Subcutaneous abdominal adipose tissue (tissue), 5 donors: ENCODE data around the gene APLN.

Source experiments
- H3K27ac ChIP-seq: one replicate; pipeline ENCODE4 v1.7.0; 2013; ENCODE audit warnings: low read depth, mild to moderate bottlenecking, inconsistent platforms, low read length, moderate library complexity
- H3K27me3 ChIP-seq, 5 donors: one replicate each; pipeline ENCODE4 v1.7.0; 2013; ENCODE audit warnings: low read length in 5 of 5, inconsistent platforms in 1 of 5; ENCODE audit not compliant: control insufficient read depth in 5 of 5, insufficient read depth in 4 of 5
- H3K36me3 ChIP-seq, 5 donors: one replicate each; pipeline ENCODE4 v1.7.0; 2013; ENCODE audit warnings: low read length in 5 of 5; ENCODE audit not compliant: control insufficient read depth in 5 of 5, insufficient read depth in 5 of 5
- H3K4me1 ChIP-seq, 5 donors: one replicate each; pipeline ENCODE4 v1.7.0; 2013; ENCODE audit warnings: low read length in 5 of 5, mild to moderate bottlenecking in 3 of 5, moderate library complexity in 1 of 5; ENCODE audit not compliant: control insufficient read depth in 5 of 5, insufficient read depth in 5 of 5
- H3K4me3 ChIP-seq, 5 donors: one replicate each; pipeline ENCODE4 v1.7.0; 2013; ENCODE audit warnings: low read length in 5 of 5, low read depth in 1 of 5
- H3K9ac ChIP-seq, 5 donors: one replicate each; pipeline ENCODE4 v1.7.0; 2013; ENCODE audit warnings: low read length in 5 of 5, mild to moderate bottlenecking in 4 of 5, moderate library complexity in 3 of 5
- H3K9me3 ChIP-seq, 5 donors: one replicate each; pipeline ENCODE4 v1.7.0; 2013; ENCODE audit warnings: low read length in 5 of 5; ENCODE audit not compliant: control insufficient read depth in 5 of 5
- donor health status: healthy.
- donor health status: healthy.
- donor health status: healthy.
- donor health status: healthy.
- donor health status: healthy.

Gene APLN

GRCh38 chrX:129654652-129655546, at the start of gene APLN:
APLN (minus strand) TSS chrX:129654956; CDS start chrX:129654630, 326 bp downstream.
- Histone ChIP-seq H3K36me3 (no peaks in the 10 kb centered on the region), H3K4me1 (peaks cover 0 to 24% (median 15%) of the 10 kb centered on the region in 5 donors), H3K27ac (no peak within 1 kb of the TSS), H3K9me3 (peaks cover 0 to 5% (median 0%) of the 10 kb centered on the region in 5 donors), H3K9ac (no peak within 1 kb of the TSS), H3K4me3 (peak within 1 kb of the TSS; percentile 25 to 65 (median 50)), H3K27me3 (peaks cover 0 to 36% (median 26%) of the 10 kb centered on the region in 5 donors)

- Histone ChIP-seq H3K9me3 (peaks cover 0 to 12% (median 0%) of the 10 kb centered on the region in 5 donors), H3K27me3 (peaks cover 0 to 12% (median 5%) of the 10 kb centered on the region in 5 donors), H3K27ac (no peak overlapping the region), H3K9ac (no peak overlapping the region), H3K4me3 (no peak overlapping the region), H3K4me1 (peaks cover 9 to 25% (median 21%) of the 10 kb centered on the region in 5 donors), H3K36me3 (no peaks in the 10 kb centered on the region)
Measured at GRCh38 chrX:129704491-129704890, 49.7 kb upstream of the APLN start.

GRCh38 chrX:129701624-129702069, 46.9 kb upstream of the APLN start:
- H3K27ac ChIP-seq, result no peak overlapping the region
- H3K36me3 ChIP-seq, result no peaks in the 10 kb centered on the region
- H3K9ac ChIP-seq, result no peak overlapping the region
- no peak overlapping the region for H3K4me3 ChIP-seq
- no peaks in the 10 kb centered on the region for H3K9me3 ChIP-seq
- H3K4me1 ChIP-seq, result peaks cover 9 to 21% (median 17%) of the 10 kb centered on the region in 5 donors
- peaks cover 0 to 14% (median 7%) of the 10 kb centered on the region in 5 donors for H3K27me3 ChIP-seq

GRCh38 chrX:129700536-129700935, 45.8 kb upstream of the APLN start:
- no peak overlapping the region for H3K9ac ChIP-seq
- H3K27me3 ChIP-seq, result peaks cover 0 to 18% (median 7%) of the 10 kb centered on the region in 5 donors
- H3K9me3 ChIP-seq, result no peaks in the 10 kb centered on the region
- H3K4me3 ChIP-seq, result no peak overlapping the region
- no peak overlapping the region for H3K27ac ChIP-seq
- H3K4me1 ChIP-seq, result peaks cover 6 to 15% (median 15%) of the 10 kb centered on the region in 5 donors
- no peaks in the 10 kb centered on the region for H3K36me3 ChIP-seq

- peaks cover 6 to 15% (median 15%) of the 10 kb centered on the region in 5 donors for H3K4me1 ChIP-seq
- H3K9ac ChIP-seq, result no peak overlapping the region
- H3K4me3 ChIP-seq, result no peak overlapping the region
- no peaks in the 10 kb centered on the region for H3K9me3 ChIP-seq
- H3K27ac ChIP-seq, result no peak overlapping the region
- peaks cover 9 to 15% (median 12%) of the 10 kb centered on the region in 5 donors for H3K27me3 ChIP-seq
- H3K36me3 ChIP-seq, result no peaks in the 10 kb centered on the region
Measured at GRCh38 chrX:129698150-129698549, 43.4 kb upstream of the APLN start.

GRCh38 chrX:129697204-129697829, 42.6 kb upstream of the APLN start:
- Histone ChIP-seq H3K9me3 (no peaks in the 10 kb centered on the region), H3K36me3 (no peaks in the 10 kb centered on the region), H3K9ac (no peak overlapping the region), H3K4me3 (no peak overlapping the region), H3K27ac (no peak overlapping the region), H3K27me3 (peaks cover 9 to 15% (median 12%) of the 10 kb centered on the region in 5 donors), H3K4me1 (peaks cover 6 to 15% (median 14%) of the 10 kb centered on the region in 5 donors)

DNA sequence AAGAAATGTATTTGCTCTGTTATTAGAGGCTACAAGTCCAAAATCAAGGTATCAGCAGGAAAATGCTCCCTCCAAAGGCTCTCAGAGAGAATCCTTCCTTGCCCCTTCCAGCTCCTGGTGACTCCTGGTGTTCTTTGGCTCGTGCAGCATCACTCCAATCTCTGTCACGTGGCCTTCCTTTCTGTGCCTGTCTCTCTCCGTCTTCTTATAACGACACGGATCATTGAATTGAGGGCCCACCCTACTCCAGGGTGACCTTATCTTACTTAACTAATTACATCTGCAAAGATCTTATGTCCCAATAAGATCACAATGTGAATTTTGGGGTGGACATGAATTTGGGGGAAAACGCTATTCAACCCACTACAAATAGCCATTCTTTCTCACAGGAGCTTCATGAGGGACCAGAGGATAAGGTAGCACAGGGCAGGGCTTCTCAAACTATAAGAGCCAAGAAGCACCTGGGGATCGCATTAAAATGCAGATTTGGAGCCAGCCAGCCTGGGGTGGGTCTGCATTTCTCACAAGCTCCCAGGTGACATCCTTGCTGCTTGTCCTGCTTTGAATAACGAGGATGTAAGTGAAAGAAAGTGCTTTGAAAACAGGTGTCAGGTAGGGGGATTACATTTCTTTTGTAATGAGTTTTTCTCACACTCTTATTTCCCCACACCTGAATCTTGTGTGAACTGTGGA, 41.9 kb upstream of the APLN start:
- Histone ChIP-seq H3K9ac (no peak overlapping the region), H3K4me3 (no peak overlapping the region), H3K27me3 (peaks cover 9 to 15% (median 12%) of the 10 kb centered on the region in 5 donors), H3K4me1 (peaks cover 4 to 10% (median 8%) of the 10 kb centered on the region in 5 donors), H3K27ac (no peak overlapping the region), H3K9me3 (no peaks in the 10 kb centered on the region), H3K36me3 (no peaks in the 10 kb centered on the region)

- H3K4me3 ChIP-seq, result no peak overlapping the region
Measured at GRCh38 chrX:129695937-129696336, 41.2 kb upstream of the APLN start.

GRCh38 chrX:129695535-129695934, 40.8 kb upstream of the APLN start:
- Histone ChIP-seq H3K4me3 (no peak overlapping the region), H3K9me3 (no peaks in the 10 kb centered on the region), H3K4me1 (peaks cover 0 to 1% (median 0%) of the 10 kb centered on the region in 5 donors), H3K27ac (no peak overlapping the region), H3K9ac (no peak overlapping the region), H3K27me3 (peaks cover 9 to 15% (median 12%) of the 10 kb centered on the region in 5 donors), H3K36me3 (no peaks in the 10 kb centered on the region)

More at GRCh38 chrX:129695937-129696336, 41.2 kb upstream of the APLN start:
- Histone ChIP-seq H3K9ac (no peak overlapping the region), H3K36me3 (no peaks in the 10 kb centered on the region), H3K27ac (no peak overlapping the region), H3K27me3 (peaks cover 9 to 15% (median 12%) of the 10 kb centered on the region in 5 donors), H3K4me1 (peaks cover under 1 to 3% (median 3%) of the 10 kb centered on the region in 5 donors), H3K9me3 (no peaks in the 10 kb centered on the region)
